ENCODE measurements around the gene ASB12. TPM values are rescaled to one million over a fixed set of nuclear protein-coding genes. Genes with fewer than 3 reads are reported as not detected.
A peak's percentile ranks its signal among the peaks of the same experiment; 100 is the strongest.
"Not testable (repeated sequence)": the region's sequence is repeated elsewhere in the genome, so short reads cannot be mapped to it uniquely, and the experiment has no call there.

The ASB12 gene
- total RNA-seq (2014; rRNA removed; shearing (Covaris generic)), result not detected in 2 replicates

- Histone ChIP-seq H3K27ac (no peak within 1 kb of the TSS), H3K27me3 (replicated peaks) (no peaks in the 10 kb centered on the region), H3K4me3 (no peak within 1 kb of the TSS), H3K9me3 (replicated peaks) (no peaks in the 10 kb centered on the region), H3K36me3 (no peaks in the 10 kb centered on the region), H3K4me1 (replicated peaks) (no peaks in the 10 kb centered on the region)
- no peak for DNase-seq (ENCODE audit: low read depth in 1 of 2, low spot score in 2 of 2)
Observed at GRCh38 chrX:64230123-64230970, at the start of gene ASB12. ASB12 (minus strand) TSS chrX:64230607; CDS start chrX:64225650, 4,957 bp downstream.

- Histone ChIP-seq H3K4me1 (replicated peaks) (no peaks in the 10 kb centered on the region), H3K27me3 (replicated peaks) (no peaks in the 10 kb centered on the region), H3K4me3 (no peak overlapping the region), H3K9me3 (replicated peaks) (no peaks in the 10 kb centered on the region), H3K36me3 (no peaks in the 10 kb centered on the region), H3K27ac (no peak overlapping the region)
- DNase-seq (ENCODE audit: low read depth in 1 of 2, low spot score in 2 of 2), result no peak
Observed at GRCh38 chrX:64265265-64265664, 34.9 kb upstream of the ASB12 start.

GRCh38 chrX:64229154-64229553 is 1.3 kb downstream of the ASB12 start:
- H3K36me3 ChIP-seq, result no peaks in the 10 kb centered on the region
- H3K9me3 ChIP-seq (replicated peaks), result no peaks in the 10 kb centered on the region
- no peaks in the 10 kb centered on the region for H3K4me1 ChIP-seq (replicated peaks)
- H3K4me3 ChIP-seq, result no peak overlapping the region
- H3K27me3 ChIP-seq (replicated peaks), result no peaks in the 10 kb centered on the region
- no peak overlapping the region for H3K27ac ChIP-seq
- no peak for DNase-seq (ENCODE audit: low read depth in 1 of 2, low spot score in 2 of 2)

- Histone ChIP-seq H3K27ac (no peak overlapping the region), H3K27me3 (replicated peaks) (no peaks in the 10 kb centered on the region), H3K36me3 (no peaks in the 10 kb centered on the region), H3K4me1 (replicated peaks) (no peaks in the 10 kb centered on the region), H3K4me3 (no peak overlapping the region), H3K9me3 (replicated peaks) (no peaks in the 10 kb centered on the region)
- DNase-seq (ENCODE audit: low read depth in 1 of 2, low spot score in 2 of 2), result no peak
Observed at GRCh38 chrX:64218023-64218422, 12.4 kb downstream of the ASB12 start.

- not testable (repeated sequence) for H3K9me3 ChIP-seq (replicated peaks); H3K4me1 ChIP-seq (replicated peaks); H3K36me3 ChIP-seq; DNase-seq (ENCODE audit: low read depth in 1 of 2, low spot score in 2 of 2); H3K27ac ChIP-seq; H3K4me3 ChIP-seq; H3K27me3 ChIP-seq (replicated peaks)
Observed at GRCh38 chrX:64213989-64214388, 16.4 kb downstream of the ASB12 start.

- Histone ChIP-seq H3K4me1 (replicated peaks) (peaks cover 11% of the 10 kb centered on the region; the same call in 1 of the 2 replicates), H3K27ac (peak overlapping the region; percentile 77), H3K4me3 (peak overlapping the region; percentile 72), H3K9me3 (replicated peaks) (no peaks in the 10 kb centered on the region), H3K36me3 (no peaks in the 10 kb centered on the region), H3K27me3 (replicated peaks) (no peaks in the 10 kb centered on the region)
- no peak for DNase-seq (ENCODE audit: low read depth in 1 of 2, low spot score in 2 of 2)
Observed at GRCh38 chrX:64206556-64207162, 23.7 kb downstream of the ASB12 start.

- peak overlapping the region; percentile 72 for H3K4me3 ChIP-seq
- H3K27ac ChIP-seq, result peak overlapping the region; percentile 77
- no peaks in the 10 kb centered on the region for H3K36me3 ChIP-seq
- H3K4me1 ChIP-seq (replicated peaks), result peaks cover 11% of the 10 kb centered on the region; the same call in 1 of the 2 replicates
- DNase-seq (ENCODE audit: low read depth in 1 of 2, low spot score in 2 of 2), result peak; percentile 88 to 91
- no peaks in the 10 kb centered on the region for H3K9me3 ChIP-seq (replicated peaks)
- H3K27me3 ChIP-seq (replicated peaks), result no peaks in the 10 kb centered on the region
Observed at GRCh38 chrX:64205735-64206501, 24.5 kb downstream of the ASB12 start.

- Histone ChIP-seq H3K27ac (peak within 1 kb of the TSS; percentile 77), H3K27me3 (replicated peaks) (no peaks in the 10 kb centered on the region), H3K4me1 (replicated peaks) (peaks cover 11% of the 10 kb centered on the region; the same call in 1 of the 2 replicates), H3K36me3 (no peaks in the 10 kb centered on the region), H3K4me3 (peak within 1 kb of the TSS; percentile 72), H3K9me3 (replicated peaks) (no peaks in the 10 kb centered on the region)
- DNase-seq (ENCODE audit: low read depth in 1 of 2, low spot score in 2 of 2), result no peak
Observed at GRCh38 chrX:64205441-64205734, 25.0 kb downstream of the ASB12 start, which contains the start of gene AMER1. AMER1 (minus strand) TSS chrX:64205708; CDS start chrX:64193286, 12,422 bp downstream.

GRCh38 chrX:64204701-64205440 is 25.5 kb downstream of the ASB12 start:
- H3K27me3 ChIP-seq (replicated peaks), result no peaks in the 10 kb centered on the region
- no peak overlapping the region for H3K27ac ChIP-seq
- H3K4me1 ChIP-seq (replicated peaks), result peaks cover 11% of the 10 kb centered on the region; the same call in 1 of the 2 replicates
- no peaks in the 10 kb centered on the region for H3K36me3 ChIP-seq
- H3K4me3 ChIP-seq, result peak overlapping the region; percentile 72
- H3K9me3 ChIP-seq (replicated peaks), result no peaks in the 10 kb centered on the region
- DNase-seq (ENCODE audit: low read depth in 1 of 2, low spot score in 2 of 2), result peak in 1 of 2 experiments; percentile 48

- Histone ChIP-seq H3K4me1 (replicated peaks) (peaks cover 11% of the 10 kb centered on the region; the same call in 1 of the 2 replicates), H3K27ac (no peak overlapping the region), H3K4me3 (peak overlapping the region; percentile 72), H3K27me3 (replicated peaks) (no peaks in the 10 kb centered on the region), H3K9me3 (replicated peaks) (no peaks in the 10 kb centered on the region), H3K36me3 (no peaks in the 10 kb centered on the region)
- no peak for DNase-seq (ENCODE audit: low read depth in 1 of 2, low spot score in 2 of 2)
Observed at GRCh38 chrX:64204252-64204651, 26.2 kb downstream of the ASB12 start.

- H3K4me3 ChIP-seq, result no peak overlapping the region
- H3K9me3 ChIP-seq (replicated peaks), result no peaks in the 10 kb centered on the region
- H3K27ac ChIP-seq, result no peak overlapping the region
- H3K4me1 ChIP-seq (replicated peaks), result peaks cover 11% of the 10 kb centered on the region; the same call in 1 of the 2 replicates
- no peaks in the 10 kb centered on the region for H3K27me3 ChIP-seq (replicated peaks)
- H3K36me3 ChIP-seq, result no peaks in the 10 kb centered on the region
- no peak for DNase-seq (ENCODE audit: low read depth in 1 of 2, low spot score in 2 of 2)
Observed at GRCh38 chrX:64202808-64203325, 27.5 kb downstream of the ASB12 start.

- no peak for DNase-seq (ENCODE audit: low read depth in 1 of 2, low spot score in 2 of 2)
Observed at GRCh38 chrX:64198036-64198435, 32.4 kb downstream of the ASB12 start.

GRCh38 chrX:64196606-64197005 is 33.8 kb downstream of the ASB12 start:
- Histone ChIP-seq H3K36me3 (no peaks in the 10 kb centered on the region), H3K4me3 (no peak overlapping the region), H3K9me3 (replicated peaks) (no peaks in the 10 kb centered on the region), H3K27ac (no peak overlapping the region), H3K4me1 (replicated peaks) (no peaks in the 10 kb centered on the region), H3K27me3 (replicated peaks) (no peaks in the 10 kb centered on the region)
- no peak for DNase-seq (ENCODE audit: low read depth in 1 of 2, low spot score in 2 of 2)

More at GRCh38 chrX:64198036-64198435, 32.4 kb downstream of the ASB12 start:
- Histone ChIP-seq H3K27me3 (replicated peaks) (no peaks in the 10 kb centered on the region), H3K9me3 (replicated peaks) (no peaks in the 10 kb centered on the region), H3K36me3 (no peaks in the 10 kb centered on the region), H3K4me1 (replicated peaks) (no peaks in the 10 kb centered on the region), H3K4me3 (no peak overlapping the region), H3K27ac (no peak overlapping the region)
